GM12892 (cell line): ENCODE measurements around the gene CCDC152.
"Not testable (repeated sequence)": the region's sequence is repeated elsewhere in the genome, so short reads cannot be mapped to it uniquely, and the experiment has no call there.

Experiments used
- DNase-seq: peaks from one replicate; pipeline ENCODE4 v3.0.0; 2011; ENCODE audit not compliant: insufficient read length
- FAIRE-seq: peaks from 2 replicates; lab custom pipeline; 2011; peaks lifted over from hg19 to GRCh38; lab: Jason Lieb, UNC
- POLR2A ChIP-seq: IDR thresholded peaks from 2 replicates; pipeline ENCODE4 v1.6.1; 2011; ENCODE audit warnings: low read depth, low read length, control low read depth
- POLR2AphosphoS5 ChIP-seq: IDR thresholded peaks from 2 replicates; pipeline ENCODE4 v1.6.1; 2011; ENCODE audit warnings: low read depth, low read length, control low read depth
- TAF1 ChIP-seq: IDR thresholded peaks from 2 replicates; pipeline ENCODE4 v1.6.1; 2011; ENCODE audit warnings: low read depth, mild to moderate bottlenecking, control low read depth, low read length, borderline replicate concordance

CCDC152 gene

DNA sequence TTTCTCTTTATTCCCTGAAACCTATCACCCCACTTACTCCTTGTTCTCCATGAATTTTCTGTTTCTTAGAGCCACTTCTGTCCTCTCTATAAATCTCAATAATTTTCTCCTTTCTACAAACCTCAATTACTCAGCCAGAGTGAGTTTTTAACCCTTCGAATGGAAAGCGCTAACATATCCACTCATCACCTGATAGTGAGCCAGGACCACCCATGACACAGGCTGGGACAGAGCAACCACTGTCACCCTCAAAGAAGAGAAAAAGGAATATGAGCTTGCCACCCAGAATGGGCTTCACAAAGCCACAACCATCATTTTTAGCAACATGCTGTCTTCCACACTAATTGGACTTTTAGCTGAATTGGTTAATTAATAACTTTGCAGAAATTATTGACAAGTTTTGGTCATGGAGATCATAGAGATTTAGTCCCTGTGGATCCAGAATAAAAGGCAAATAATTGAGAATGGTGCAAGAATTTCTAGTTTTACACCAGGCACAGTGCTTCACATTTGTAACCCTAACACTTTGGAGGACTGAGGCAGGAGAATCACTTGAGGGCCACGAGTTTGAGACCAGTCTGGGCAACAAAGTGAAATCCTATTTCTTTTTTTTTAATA, 87.2 kb downstream of the CCDC152 start:
- TF ChIP-seq POLR2AphosphoS5 = no peak
- TF ChIP-seq POLR2A = no peak
- TF ChIP-seq TAF1 = no peak
- DNase-seq (no peak), FAIRE-seq (no peak)

GRCh38 chr5:42844408-42844807, 87.8 kb downstream of the CCDC152 start:
- DNase-seq, FAIRE-seq: not testable (repeated sequence)

- no peak for FAIRE-seq
- no peak for TF ChIP-seq TAF1
- no peak for TF ChIP-seq POLR2A
- no peak for TF ChIP-seq POLR2AphosphoS5
These were observed 91.9 kb downstream of the CCDC152 start for GRCh38 chr5:42848545-42848944.

DNA sequence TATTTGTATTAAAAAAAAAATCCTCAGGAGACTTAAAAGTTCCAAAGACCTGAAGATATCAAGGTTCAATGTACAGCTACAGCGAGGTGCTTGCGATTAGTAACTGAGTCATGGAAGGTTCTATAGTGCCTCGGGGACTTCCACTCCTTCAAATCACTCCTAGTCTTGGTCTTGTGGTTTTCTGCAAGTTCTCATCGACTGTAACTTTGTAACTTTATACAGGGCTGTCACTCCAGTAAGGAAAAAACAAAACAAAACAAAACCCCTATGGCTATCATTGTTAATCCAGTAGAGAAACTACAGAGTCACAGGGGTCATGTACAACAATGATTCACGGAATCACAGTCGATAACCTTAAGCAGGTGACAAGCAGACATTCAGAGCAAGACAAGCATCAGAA, 94.9 kb downstream of the CCDC152 start:
- no peak for TF ChIP-seq POLR2AphosphoS5
- FAIRE-seq (no peak), DNase-seq (no peak)

More at GRCh38 chr5:42848545-42848944, 91.9 kb downstream of the CCDC152 start:
- DNase-seq = no peak
